Measurements from ENCODE around the gene TRA2B. TPM values are rescaled to one million over a fixed set of nuclear protein-coding genes. Genes with fewer than 3 reads are reported as not detected.

TRA2B gene
- total RNA-seq, 1 experiment from 2014 or later: 172 TPM

- H3K36me3 ChIP-seq (ENCODE audit: control insufficient read depth in 1 of 2, insufficient read depth in 2 of 2, low read length in 2 of 2): no peaks in the 10 kb centered on the region
- peaks cover 0 to 22% of the 10 kb centered on the region in 2 experiments; a peak in 3 of 4 replicates for H3K4me1 ChIP-seq (ENCODE audit: control insufficient read depth in 1 of 2, insufficient read depth in 2 of 2, low read length in 2 of 2)
- ATAC-seq: peak; percentile 91
- H2AFZ ChIP-seq (ENCODE audit: low read depth, low read length, poor library complexity, severe bottlenecking): peak overlapping the region; percentile 88
- H3K9me3 ChIP-seq (ENCODE audit: control insufficient read depth in 1 of 2, insufficient read depth in 1 of 2, low read depth in 1 of 2, low read length in 2 of 2): no peaks in the 10 kb centered on the region
- BruUV-seq (replicated peaks): no TSS peak
- 0 out of 2 replicates have a peak overlapping the region, but pooled peaks have one; percentile 16 for H3K9ac ChIP-seq (ENCODE audit: low read length)
- no peaks in the 10 kb centered on the region for H4K20me1 ChIP-seq (ENCODE audit: insufficient read depth)
- peak; percentile 66; the same call in 1 of the 2 replicates for TF ChIP-seq CBX3 (IDR thresholded peaks at IDR 0.05; ENCODE audit: low read depth)
- TF ChIP-seq ATF3 (IDR thresholded peaks at IDR 0.05): no peak
- no peak for TF ChIP-seq SIN3A (IDR thresholded peaks at IDR 0.05; ENCODE audit: low read depth)
- peak; percentile 27 for TF ChIP-seq YY1 (IDR thresholded peaks at IDR 0.05; ENCODE audit: extremely low read depth, insufficient replicate concordance, low read depth, low read length)
- TF ChIP-seq ELF1 (IDR thresholded peaks at IDR 0.05; ENCODE audit: borderline replicate concordance, low read depth): no peak
- TF ChIP-seq CEBPB (IDR thresholded peaks at IDR 0.05; ENCODE audit: low read depth): peak; percentile 90
- TF ChIP-seq RAD21 (IDR thresholded peaks at IDR 0.05; ENCODE audit: low read depth): peak; percentile 68
- TF ChIP-seq TCF7L2 (IDR thresholded peaks at IDR 0.05; ENCODE audit: borderline replicate concordance, extremely low read depth, insufficient read depth, insufficient read length): peak; percentile 21
- TF ChIP-seq CTCF (IDR thresholded peaks at IDR 0.05 in 2 of 3, conservative IDR thresholded peaks at IDR 0.05 in 1 of 3; ENCODE audit: borderline replicate concordance in 1 of 3, insufficient read depth in 1 of 3, low read depth in 2 of 3, low read length in 2 of 3): peak; percentile 72 to 99 (median 99); a peak in 5 of 6 replicates
- intact Hi-C loops (cut with micrococcal nuclease): no loop called here
- ChIA-PET POLR2A (interaction anchor here (0.5 to 2.2 kb wide), 6 partner anchors 9 to 495 kb away, joined by 3 to 9 read pairs (median 3); no protein-coding TSS in a partner anchor), CTCF (interaction anchor here (0.5 to 2.5 kb wide), 43 partner anchors 10 to 1762 kb away, joined by 3 to 65 read pairs (median 4); partner anchors contain the start of gene DNAJB11), RAD21 (ENCODE audit: low non-redundant PET in 1 of 2, low total read pairs in 2 of 2, uncharacterized antibody in 2 of 2, unreplicated experiment in 2 of 2) (interaction anchor here in 1 of 2 experiments (1.3 to 1.5 kb wide), 2 partner anchors 283 to 299 kb away, joined by 5 read pairs; no protein-coding TSS in a partner anchor)
- H3K27me3 ChIP-seq (ENCODE audit: insufficient read depth, low read length): no peaks in the 10 kb centered on the region
- no peak overlapping the region for H3K27ac ChIP-seq (ENCODE audit: low read depth, low read length)
- no peak overlapping the region for H3K4me3 ChIP-seq (replicated peaks in 1 of 2; ENCODE audit: low read depth in 1 of 2, low read length in 2 of 2)
- no peaks in the 10 kb centered on the region for H3K79me2 ChIP-seq (ENCODE audit: insufficient read depth, low read length)
- peak overlapping the region; percentile 64 for H3K4me2 ChIP-seq (ENCODE audit: low read length)
- no peaks in the 10 kb centered on the region for H3K9me2 ChIP-seq (ENCODE audit: insufficient read depth)
- peak; percentile 72 for DNase-seq (ENCODE audit: low read depth, low spot score)
Observed at GRCh38 chr3:185942907-185943759, 5.3 kb upstream of the TRA2B start.

Data from HCT116 (cell line).